GM19397 (cell line): ENCODE data around the gene ZNF831.

Experiments
- ATAC-seq: cut with Tn5 transposase; IDR thresholded peaks from one replicate; pipeline ENCODE4 v1.9.1; 2021; ENCODE audit warnings: mild to moderate bottlenecking, moderate library complexity; ENCODE audit not compliant: unreplicated experiment

ZNF831 gene

GRCh38 chr20:59210186-59210585 is 46.6 kb downstream of the ZNF831 start:
- ATAC-seq, result no peak

DNA sequence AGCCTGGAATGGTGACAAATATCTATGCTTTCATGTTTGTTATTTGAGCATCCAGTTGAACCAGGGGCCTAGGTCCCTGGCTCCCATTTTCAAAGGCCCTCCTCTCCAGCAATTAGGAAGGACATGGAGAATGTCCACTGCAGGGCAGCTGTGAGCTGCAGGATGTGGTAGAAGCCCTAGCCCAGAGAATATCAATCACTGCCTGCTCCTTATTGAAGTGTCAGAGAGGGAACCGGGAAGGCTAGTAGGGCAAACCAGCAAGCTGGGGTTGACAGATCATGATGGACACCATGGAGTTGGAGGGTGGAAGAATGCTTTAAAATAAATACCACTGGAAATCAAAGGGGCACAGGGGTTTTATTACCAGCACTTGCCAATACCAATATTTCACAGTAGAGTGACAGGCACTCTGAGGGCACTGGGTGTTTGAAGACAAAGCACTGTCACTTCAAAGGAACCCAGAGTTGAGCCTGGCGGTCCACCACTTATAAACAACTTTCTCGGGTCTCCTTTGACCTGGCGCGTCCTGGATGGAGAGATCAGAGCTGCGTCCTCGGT is 47.7 kb downstream of the ZNF831 start:
- ATAC-seq, result no peak

- ATAC-seq, result no peak
These were observed 50.5 kb downstream of the ZNF831 start for GRCh38 chr20:59214073-59214472.

GRCh38 chr20:59214606-59215547 is 51.3 kb downstream of the ZNF831 start:
- ATAC-seq, result no peak

DNA sequence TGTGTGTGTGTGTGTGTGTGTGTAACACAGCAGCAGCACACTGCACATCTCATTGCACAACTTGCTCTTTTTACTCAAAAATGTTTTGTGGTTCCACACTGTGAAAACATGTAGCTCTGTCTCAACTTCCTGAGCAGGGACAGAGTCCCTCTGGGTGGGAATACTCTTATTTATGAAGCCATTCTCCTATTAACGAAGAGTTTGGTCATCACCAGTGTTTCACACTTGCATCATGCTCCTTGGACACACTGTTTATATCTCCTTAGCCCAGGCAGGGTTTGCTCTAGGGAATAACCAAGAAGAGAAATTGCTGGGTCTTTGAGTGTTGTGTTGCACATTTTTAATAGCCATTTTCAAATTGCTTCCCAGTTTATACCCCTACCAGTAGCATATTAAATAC is 53.6 kb downstream of the ZNF831 start:
- ATAC-seq, result no peak

DNA sequence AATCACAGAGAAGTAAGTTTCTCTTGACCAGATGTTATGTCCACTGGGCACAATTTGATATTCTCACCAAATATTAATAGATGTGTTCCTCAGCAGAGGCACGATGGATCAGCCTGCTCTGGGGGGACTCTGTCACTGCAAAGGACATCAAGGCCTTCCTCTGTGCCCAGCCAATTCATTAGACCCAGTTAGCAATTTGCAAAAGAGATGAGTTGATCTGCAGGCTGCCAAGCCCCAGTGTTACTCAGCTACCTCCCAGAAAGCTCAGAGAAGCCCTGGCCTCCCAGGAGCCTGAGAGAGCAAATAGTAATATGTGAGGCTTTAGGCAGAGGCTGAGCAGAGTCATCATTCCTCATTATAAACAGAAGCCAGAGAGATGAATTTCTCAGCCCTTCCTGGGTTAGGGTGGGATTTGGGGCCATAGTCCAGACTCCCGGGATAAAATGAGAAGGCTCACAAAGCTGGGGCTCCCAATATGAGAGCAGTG is 54.2 kb downstream of the ZNF831 start:
- no peak for ATAC-seq

DNA sequence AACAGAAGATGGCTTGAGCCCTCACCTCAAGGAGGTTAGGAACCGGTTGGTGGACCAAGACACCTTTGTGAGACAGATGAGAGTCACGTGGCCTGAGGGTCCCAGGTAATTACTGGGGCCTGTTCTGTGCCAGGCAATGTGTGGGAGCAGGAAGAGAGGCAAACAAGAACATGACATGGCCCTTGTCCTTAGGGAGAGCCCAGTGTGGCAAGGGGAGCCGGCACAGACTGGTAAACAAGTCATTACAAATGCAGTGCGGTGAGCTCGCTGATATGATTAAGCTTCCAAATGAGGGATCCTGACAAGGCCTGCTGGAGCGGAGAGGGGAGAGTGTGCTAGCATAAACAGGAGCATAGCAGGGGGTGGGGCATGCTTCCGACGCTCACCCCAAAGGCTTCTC is 55.6 kb downstream of the ZNF831 start:
- ATAC-seq, result no peak

- ATAC-seq, result no peak
These were observed 56.5 kb downstream of the ZNF831 start for GRCh38 chr20:59220161-59220560.

GRCh38 chr20:59221049-59221706 is 57.6 kb downstream of the ZNF831 start:
- no peak for ATAC-seq

GRCh38 chr20:59221707-59222252 is 58.2 kb downstream of the ZNF831 start:
- no peak for ATAC-seq

- no peak for ATAC-seq
These were observed 58.9 kb downstream of the ZNF831 start for GRCh38 chr20:59222253-59223181.

DNA sequence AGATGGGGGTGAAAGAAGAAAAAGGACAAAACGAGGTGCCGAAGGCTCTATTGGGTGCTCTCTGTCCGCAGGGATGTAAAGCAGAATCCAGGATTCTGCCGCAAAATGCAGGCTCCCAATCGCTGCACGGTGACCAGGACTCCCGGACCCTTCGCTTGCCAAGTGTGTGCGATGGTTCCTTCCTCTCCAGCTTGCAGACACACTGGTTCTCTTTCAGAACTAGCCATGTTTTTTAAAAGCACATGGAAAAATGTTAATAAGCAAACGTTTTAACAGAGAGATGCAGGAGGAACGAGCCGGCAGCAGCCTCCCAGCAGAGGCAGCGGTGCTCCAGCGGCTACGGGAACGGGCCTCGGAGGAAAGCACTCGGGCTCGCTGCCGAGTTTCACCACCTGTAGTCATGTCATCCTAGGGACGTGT is 59.6 kb downstream of the ZNF831 start:
- no peak for ATAC-seq

DNA sequence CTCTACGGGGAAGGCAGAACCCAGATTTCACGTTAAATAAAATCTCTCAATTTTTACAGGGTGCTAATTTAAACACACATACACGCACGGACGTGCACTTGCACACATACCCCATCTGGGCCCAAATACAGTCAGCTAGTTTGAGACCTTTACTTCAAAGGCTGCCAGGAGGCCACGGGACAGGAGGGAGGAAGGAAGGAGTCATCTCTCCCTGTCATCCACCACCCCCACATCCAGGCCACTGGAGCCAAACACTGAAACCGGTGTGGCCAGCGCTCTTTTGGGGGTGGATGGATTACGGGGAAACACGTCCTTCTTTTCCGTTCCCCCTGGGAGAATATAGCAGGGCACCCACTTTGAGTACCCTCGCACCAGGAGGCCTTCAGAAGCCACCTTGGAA is 60.1 kb downstream of the ZNF831 start:
- ATAC-seq, result no peak

DNA sequence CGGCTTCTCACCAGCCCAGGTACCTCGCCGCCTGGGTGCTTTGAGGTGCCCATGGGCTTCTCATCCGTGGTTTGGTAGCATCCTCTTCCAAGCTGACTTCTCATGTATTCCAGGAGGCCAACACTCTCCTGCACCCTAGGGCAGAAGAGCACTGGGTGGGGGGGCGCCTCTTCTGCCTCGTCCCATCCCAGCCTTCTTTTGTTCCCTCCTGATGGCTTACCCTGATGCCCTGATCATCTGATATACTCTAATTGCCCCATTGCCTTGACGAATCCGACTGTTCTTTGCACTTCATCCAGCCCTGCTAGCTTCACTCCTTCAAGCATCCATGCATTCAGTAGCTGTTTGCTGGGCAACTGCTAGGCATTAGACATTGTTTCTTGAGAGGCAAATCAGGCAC is 60.6 kb downstream of the ZNF831 start:
- no peak for ATAC-seq

- no peak for ATAC-seq
These were observed 66.8 kb downstream of the ZNF831 start for GRCh38 chr20:59230385-59230784.

DNA sequence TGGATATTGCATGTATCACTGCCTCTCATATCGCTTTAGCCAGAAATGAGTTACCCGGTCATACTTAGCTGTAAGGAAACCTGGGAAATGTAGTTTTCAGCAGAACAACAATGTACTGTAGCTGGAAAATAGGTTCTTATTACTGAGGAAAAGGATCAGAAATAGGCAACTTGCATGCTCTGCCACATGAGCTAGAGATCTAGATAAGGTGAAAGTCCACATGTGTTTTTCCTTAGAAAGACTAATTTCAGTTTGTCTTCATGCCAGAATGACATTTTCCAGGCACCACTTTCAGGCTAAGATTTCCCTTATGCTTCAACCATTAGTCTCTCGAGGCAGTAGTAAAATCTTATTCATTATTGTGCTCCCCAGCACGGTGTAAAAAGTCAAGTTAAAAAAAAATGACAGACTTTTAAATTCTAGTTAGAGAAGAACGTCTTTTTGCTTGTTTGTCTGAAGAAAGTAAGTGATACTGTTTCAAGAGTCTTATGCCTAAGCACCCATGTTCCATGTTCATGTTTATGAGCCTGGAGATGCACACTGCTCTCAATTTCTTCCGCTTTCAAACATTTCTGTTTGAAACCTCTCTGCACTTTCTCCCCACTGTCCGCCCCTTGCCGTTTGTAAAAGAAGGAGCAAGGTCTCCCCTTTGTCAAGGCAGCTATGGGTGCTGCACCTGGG is 67.6 kb downstream of the ZNF831 start:
- no peak for ATAC-seq

- ATAC-seq, result no peak
These were observed 69.0 kb downstream of the ZNF831 start for GRCh38 chr20:59232618-59233017.

GRCh38 chr20:59235226-59235625 is 71.6 kb downstream of the ZNF831 start:
- no peak for ATAC-seq

GRCh38 chr20:59240006-59240405 is 76.4 kb downstream of the ZNF831 start:
- no peak for ATAC-seq
